Muscle of leg (tissue), 16 donors: ENCODE measurements around the gene ZSCAN2. TPM values are rescaled to one million over a fixed set of nuclear protein-coding genes. Genes with fewer than 3 reads are reported as not detected.
"Not testable (repeated sequence)": the region's sequence is repeated elsewhere in the genome, so short reads cannot be mapped to it uniquely, and the experiment has no call there.

Experiments used
- DNase-seq: peaks from one replicate; pipeline ENCODE4 v3.0.0; 2013
- H3K27ac ChIP-seq: one replicate; pipeline ENCODE4 v1.5.1; 2013; ENCODE audit warnings: mild to moderate bottlenecking, low read length, control low read depth
- H3K27me3 ChIP-seq: one replicate; pipeline ENCODE4 v1.6.1; 2013; ENCODE audit warnings: low read length; ENCODE audit not compliant: control insufficient read depth, insufficient read depth
- H3K36me3 ChIP-seq: one replicate; pipeline ENCODE4 v1.6.1; 2013; ENCODE audit warnings: low read length; ENCODE audit not compliant: control insufficient read depth, insufficient read depth
- H3K4me1 ChIP-seq: one replicate; pipeline ENCODE4 v1.6.1; 2013; ENCODE audit warnings: low read length; ENCODE audit not compliant: control insufficient read depth, insufficient read depth
- H3K4me3 ChIP-seq: one replicate; pipeline ENCODE4 v1.5.1; 2013; ENCODE audit warnings: low read length, control low read depth
- H3K9me3 ChIP-seq: replicated peaks from 2 replicates; pipeline ENCODE4 v1.6.1; 2013; ENCODE audit warnings: low read depth, low read length; ENCODE audit not compliant: control insufficient read depth
- WGBS: methylation state at CpG from one replicate; pipeline ENCODE4 v1.1.5; 2013; ENCODE audit warnings: missing lambda C conversion rate; ENCODE audit not compliant: insufficient coverage; 5-methylcytosine and 5-hydroxymethylcytosine counted together
- long read RNA-seq, 11 donors: transcript quantifications; one replicate each; lab custom pipeline, GENCODE V29; 2026
- polyA plus RNA-seq, 8 donors: library from polyadenylated mRNA; unstranded; fragments of 120-200 nt; gene quantifications; one replicate each; pipeline versions ENCODE4 v1.2.1 to v1.2.3, GENCODE V29; 2013; ENCODE audit warnings: inconsistent platforms in 1 of 8, low replicate concordance in 1 of 8; ENCODE audit not compliant: insufficient read length in 8 of 8, insufficient read depth in 1 of 8
- total RNA-seq: library from RNA; stranded (reverse); fragments of 120-200 nt; gene quantifications from one replicate; pipeline ENCODE4 v1.2.4, GENCODE V29; 2013

Gene ZSCAN2
- total RNA-seq (11.5 TPM), polyA plus RNA-seq (10 to 100 TPM; 10.5 to 13.0 (median 12.2) TPM)
- long read RNA-seq, donor 1: 0 reads
- long read RNA-seq, donor 2: 0 reads
- long read RNA-seq, donor 3, partial matches to known transcripts: 0 of 5 reads
- long read RNA-seq, donor 3, other reads (novel, unspliced or antisense): 0 of 5 reads
- long read RNA-seq, donor 4, partial matches to known transcripts: 0 of 1 reads
- long read RNA-seq, donor 4, other reads (novel, unspliced or antisense): 0 of 1 reads
- long read RNA-seq, donor 5, partial matches to known transcripts: 0 of 15 reads
- long read RNA-seq, donor 5, other reads (novel, unspliced or antisense): 6 of 15 reads
- long read RNA-seq, donor 6, partial matches to known transcripts: 0 of 4 reads
- long read RNA-seq, donor 6, other reads (novel, unspliced or antisense): 0 of 4 reads
- long read RNA-seq, donor 7, partial matches to known transcripts: 0 of 3 reads
- long read RNA-seq, donor 7, other reads (novel, unspliced or antisense): 0 of 3 reads
- long read RNA-seq, donor 8, partial matches to known transcripts: 0 of 2 reads
- long read RNA-seq, donor 8, other reads (novel, unspliced or antisense): 0 of 2 reads
- long read RNA-seq, donor 9, partial matches to known transcripts: 0 of 5 reads
- long read RNA-seq, donor 9, other reads (novel, unspliced or antisense): 0 of 5 reads
- long read RNA-seq, donor 10, partial matches to known transcripts: 0 of 3 reads
- long read RNA-seq, donor 10, other reads (novel, unspliced or antisense): 0 of 3 reads
- long read RNA-seq, donor 11, partial matches to known transcripts: 0 of 4 reads
- long read RNA-seq, donor 11, other reads (novel, unspliced or antisense): 0 of 4 reads

- WGBS: under 1% methylated on average over 65 of the region's 68 CpGs
- Histone ChIP-seq H3K4me3 (peak within 1 kb of the TSS; percentile 92), H3K9me3 (no peaks in the 10 kb centered on the region), H3K27me3 (no peaks in the 10 kb centered on the region), H3K4me1 (peaks cover 8% of the 10 kb centered on the region), H3K36me3 (peaks cover 21% of the 10 kb centered on the region), H3K27ac (peak within 1 kb of the TSS; percentile 83)
- DNase-seq: peak; percentile 98
These were observed at the start of gene ZSCAN2 for GRCh38 chr15:84600687-84601554. Gene ZSCAN2, plus strand, starts transcription at chr15:84601009. Its CDS starts 2,919 bp downstream, at chr15:84603928.

GRCh38 chr15:84551624-84552023, 49.2 kb upstream of the ZSCAN2 start:
- H3K36me3 ChIP-seq, H3K27ac ChIP-seq, H3K9me3 ChIP-seq, H3K4me3 ChIP-seq, DNase-seq, H3K4me1 ChIP-seq, H3K27me3 ChIP-seq: not testable (repeated sequence)
- no CpG with 5 or more reads among the region's 2 CpGs for WGBS

GRCh38 chr15:84552896-84553295, 47.9 kb upstream of the ZSCAN2 start:
- DNase-seq: no peak
- Histone ChIP-seq H3K4me3 (no peak overlapping the region), H3K4me1 (no peaks in the 10 kb centered on the region), H3K27me3 (no peaks in the 10 kb centered on the region), H3K9me3 (no peaks in the 10 kb centered on the region), H3K27ac (no peak overlapping the region), H3K36me3 (no peaks in the 10 kb centered on the region)
- WGBS: no CpG with 5 or more reads among the region's 1 CpG

GRCh38 chr15:84556690-84557089, 44.1 kb upstream of the ZSCAN2 start:
- not testable (repeated sequence) for H3K4me1 ChIP-seq, H3K9me3 ChIP-seq, H3K27ac ChIP-seq, H3K27me3 ChIP-seq, H3K4me3 ChIP-seq, DNase-seq, H3K36me3 ChIP-seq
- WGBS: no CpG with 5 or more reads among the region's 3 CpGs

GRCh38 chr15:84568021-84568420, 32.8 kb upstream of the ZSCAN2 start:
- not testable (repeated sequence) for H3K4me3 ChIP-seq, DNase-seq, H3K27ac ChIP-seq, H3K36me3 ChIP-seq, H3K27me3 ChIP-seq, H3K9me3 ChIP-seq, H3K4me1 ChIP-seq
- WGBS: 94% methylated on average over 2 of the region's 6 CpGs

GRCh38 chr15:84570164-84570735, 30.6 kb upstream of the ZSCAN2 start:
- peak overlapping the region; percentile 80 for H3K4me3 ChIP-seq
- no peaks in the 10 kb centered on the region for H3K9me3 ChIP-seq
- H3K27ac ChIP-seq: peak overlapping the region; percentile 90
- DNase-seq: peak; percentile 55
- H3K4me1 ChIP-seq: peaks cover 6% of the 10 kb centered on the region
- WGBS: 0% methylated on average over 43 of the region's 52 CpGs
- H3K36me3 ChIP-seq: no peaks in the 10 kb centered on the region
- H3K27me3 ChIP-seq: no peaks in the 10 kb centered on the region

GRCh38 chr15:84572231-84572630, 28.6 kb upstream of the ZSCAN2 start:
- Histone ChIP-seq H3K4me1 (peaks cover 6% of the 10 kb centered on the region), H3K27me3 (no peaks in the 10 kb centered on the region), H3K27ac (no peak overlapping the region), H3K4me3 (no peak overlapping the region), H3K9me3 (no peaks in the 10 kb centered on the region), H3K36me3 (no peaks in the 10 kb centered on the region)
- no peak for DNase-seq
- WGBS: 69% methylated on average over 3 of the region's 4 CpGs

- H3K36me3 ChIP-seq: no peaks in the 10 kb centered on the region
- peaks cover 9% of the 10 kb centered on the region for H3K4me1 ChIP-seq
- H3K27me3 ChIP-seq: no peaks in the 10 kb centered on the region
- no peak for DNase-seq
- WGBS: no CpG with 5 or more reads among the region's 4 CpGs
- no peak overlapping the region for H3K27ac ChIP-seq
- H3K4me3 ChIP-seq: no peak overlapping the region
- no peaks in the 10 kb centered on the region for H3K9me3 ChIP-seq
These were observed 25.3 kb upstream of the ZSCAN2 start for GRCh38 chr15:84575493-84575892.

GRCh38 chr15:84577891-84578290, 22.9 kb upstream of the ZSCAN2 start:
- H3K4me3 ChIP-seq, H3K4me1 ChIP-seq, H3K36me3 ChIP-seq, DNase-seq, H3K9me3 ChIP-seq, H3K27ac ChIP-seq, H3K27me3 ChIP-seq: not testable (repeated sequence)
- 84% methylated on average over 3 of the region's 6 CpGs for WGBS
